Ascending aorta (tissue), 2 donors: Measurements from ENCODE around the gene ZNF546. TPM values are rescaled to one million over a fixed set of nuclear protein-coding genes. Genes with fewer than 3 reads are reported as not detected.

ENCODE experiments used
- DNase-seq, 2 donors: peaks; one replicate each; pipeline ENCODE4 v3.0.0-alpha.2; 2019; ENCODE audit warnings: low spot score in 2 of 2
- H3K27ac ChIP-seq, 2 donors: fragments of 200-600 bp; sonication (generic); one replicate each; pipeline ENCODE4 v1.5.1; 2016 to 2017; ENCODE audit warnings: mild to moderate bottlenecking in 1 of 2
- H3K27me3 ChIP-seq: fragments of 200-600 bp; sonication (generic); one replicate; pipeline ENCODE4 v1.5.1; 2017
- H3K36me3 ChIP-seq, 2 donors: fragments of 200-600 bp; sonication (generic); one replicate each; pipeline ENCODE4 v1.5.1; 2016
- H3K4me1 ChIP-seq, 2 donors: fragments of 200-600 bp; sonication (generic); one replicate each; pipeline ENCODE4 v1.5.1; 2016 to 2017; ENCODE audit warnings: mild to moderate bottlenecking in 1 of 2
- H3K4me3 ChIP-seq, 2 donors: fragments of 200-600 bp; sonication (generic); one replicate each; pipeline ENCODE4 v1.5.1; 2016 to 2017; ENCODE audit warnings: mild to moderate bottlenecking in 1 of 2
- H3K9me3 ChIP-seq, 2 donors: fragments of 200-600 bp; sonication (generic); one replicate each; pipeline ENCODE4 v1.5.1; 2016
- CTCF ChIP-seq, 3 experiments: fragments of 200-600 bp in 2 of 3; fragments of 450-650 bp in 1 of 3; sonication (generic) in 2 of 3; IDR thresholded peaks; one replicate each; pipeline ENCODE4 v1.5.1; 2016 to 2019; ENCODE audit warnings: antibody characterized with exemption in 3 of 3, mild to moderate bottlenecking in 1 of 3, moderate library complexity in 1 of 3
- intact Hi-C: fragments of 100-400 bp; cut with DNase I; formaldehyde crosslinking; loops from one replicate; pipeline ENCODE4 v1.15.1; 2023
- total RNA-seq: library from RNA; depleted of rRNA; stranded (reverse); fragments of >200 nt; gene quantifications from one replicate; pipeline ENCODE4 v1.1.0, GENCODE V29; 2016

Gene ZNF546
- total RNA-seq, 1 donor from 2014 or later: 3.0 TPM

- intact Hi-C loops: loop anchor here (5.0 to 10.0 kb wide), 2 partner anchors 218 to 310 kb away; partner anchors contain the start of genes AKT2 and MAP3K10
- Histone ChIP-seq H3K4me3 (no peak overlapping the region), H3K36me3 (peaks cover 41 to 50% of the 10 kb centered on the region in 2 donors), H3K4me1 (peaks cover 0 to 17% of the 10 kb centered on the region in 2 donors), H3K27ac (no peak overlapping the region), H3K27me3 (no peaks in the 10 kb centered on the region), H3K9me3 (no peaks in the 10 kb centered on the region)
- DNase-seq: no peak
- no peak for TF ChIP-seq CTCF (IDR thresholded peaks at IDR 0.05)
Observed at GRCh38 chr19:39974377-39975155, 22.3 kb upstream of the ZNF546 start.

- Histone ChIP-seq H3K9me3 (peaks cover 0 to 30% of the 10 kb centered on the region in 2 donors), H3K27me3 (no peaks in the 10 kb centered on the region), H3K27ac (no peak overlapping the region), H3K4me3 (no peak overlapping the region), H3K4me1 (peaks cover 0 to 3% of the 10 kb centered on the region in 2 donors), H3K36me3 (peaks cover 33 to 52% of the 10 kb centered on the region in 2 donors)
- no peak for DNase-seq
- no peak for TF ChIP-seq CTCF (IDR thresholded peaks at IDR 0.05)
- intact Hi-C loops: no loop called here
Observed at GRCh38 chr19:39982883-39983282, 14.0 kb upstream of the ZNF546 start.

- intact Hi-C loops: no loop called here
- no peak for TF ChIP-seq CTCF (IDR thresholded peaks at IDR 0.05)
Observed at GRCh38 chr19:39983695-39984300, 13.1 kb upstream of the ZNF546 start.

GRCh38 chr19:39986643-39987042 lies 10.2 kb upstream of the ZNF546 start:
- no peak for DNase-seq
- Histone ChIP-seq H3K9me3 (peaks cover 0 to 30% of the 10 kb centered on the region in 2 donors), H3K4me1 (no peaks in the 10 kb centered on the region), H3K27ac (no peak overlapping the region), H3K36me3 (peaks cover 8 to 25% of the 10 kb centered on the region in 2 donors), H3K27me3 (no peaks in the 10 kb centered on the region), H3K4me3 (no peak overlapping the region)
- intact Hi-C loops: no loop called here
- TF ChIP-seq CTCF (IDR thresholded peaks at IDR 0.05): no peak

More at GRCh38 chr19:39983695-39984300, 13.1 kb upstream of the ZNF546 start:
- Histone ChIP-seq H3K36me3 (peaks cover 29 to 48% of the 10 kb centered on the region in 2 donors), H3K27me3 (no peaks in the 10 kb centered on the region), H3K4me3 (no peak overlapping the region), H3K27ac (no peak overlapping the region), H3K4me1 (peaks cover 0 to under 1% of the 10 kb centered on the region in 2 donors), H3K9me3 (peaks cover 0 to 30% of the 10 kb centered on the region in 2 donors)
- DNase-seq: no peak

GRCh38 chr19:39987167-39987566 lies 9.7 kb upstream of the ZNF546 start:
- Histone ChIP-seq H3K4me3 (no peak overlapping the region), H3K4me1 (no peaks in the 10 kb centered on the region), H3K36me3 (peaks cover 4 to 21% of the 10 kb centered on the region in 2 donors), H3K27ac (no peak overlapping the region), H3K9me3 (peaks cover 0 to 30% of the 10 kb centered on the region in 2 donors), H3K27me3 (no peaks in the 10 kb centered on the region)
- intact Hi-C loops: no loop called here
- no peak for DNase-seq
- no peak for TF ChIP-seq CTCF (IDR thresholded peaks at IDR 0.05)
